Spleen (tissue), 11 donors: ENCODE measurements around the gene TCEA3. TPM values are rescaled to one million over a fixed set of nuclear protein-coding genes. Genes with fewer than 3 reads are reported as not detected.

Source experiments
- DNase-seq: peaks from one replicate; pipeline ENCODE4 v3.0.0-alpha.2; 2020
- H3K27ac ChIP-seq, 8 donors: fragments of 200-600 bp; sonication (generic) in 7 of 8; 1 replicate in 4 of 8; 2 replicates in 4 of 8; pipeline versions ENCODE4 v1.5.0 to v1.8.0; 2016 to 2021; ENCODE audit warnings: inconsistent platforms in 4 of 8, mild to moderate bottlenecking in 4 of 8, moderate library complexity in 1 of 8
- H3K27me3 ChIP-seq, 7 donors: fragments of 200-600 bp; sonication (generic) in 6 of 7; replicated peaks in 1 of 7; 1 replicate in 4 of 7; 2 replicates in 3 of 7; pipeline versions ENCODE4 v1.5.0 to v1.8.0; 2016 to 2021; ENCODE audit warnings: inconsistent platforms in 3 of 7, mild to moderate bottlenecking in 1 of 7
- H3K36me3 ChIP-seq, 6 donors: fragments of 200-600 bp; sonication (generic) in 5 of 6; 1 replicate in 4 of 6; 2 replicates in 2 of 6; pipeline versions ENCODE4 v1.5.0 to v1.8.0; 2016 to 2021; ENCODE audit warnings: inconsistent platforms in 2 of 6
- H3K4me1 ChIP-seq, 6 donors: fragments of 200-600 bp; sonication (generic) in 5 of 6; 1 replicate in 3 of 6; 2 replicates in 3 of 6; pipeline versions ENCODE4 v1.5.0 to v1.8.0; 2016 to 2021; ENCODE audit warnings: inconsistent platforms in 3 of 6
- H3K4me3 ChIP-seq, 8 donors: fragments of 200-600 bp; sonication (generic) in 7 of 8; 1 replicate in 4 of 8; 2 replicates in 4 of 8; pipeline versions ENCODE4 v1.5.0 to v1.8.0; 2016 to 2021; ENCODE audit warnings: inconsistent platforms in 4 of 8, mild to moderate bottlenecking in 4 of 8, moderate library complexity in 2 of 8
- H3K9me3 ChIP-seq, 8 donors: fragments of 200-600 bp; sonication (generic) in 7 of 8; 1 replicate in 4 of 8; 2 replicates in 4 of 8; pipeline versions ENCODE4 v1.5.0 to v1.8.0; 2016 to 2021; ENCODE audit warnings: inconsistent platforms in 4 of 8
- CTCF ChIP-seq, 11 experiments: fragments of 200-600 bp in 7 of 11; fragments of 450-650 bp in 4 of 11; sonication (generic) in 4 of 11; IDR thresholded peaks in 8 of 11; conservative IDR thresholded peaks in 3 of 11; 1 replicate in 7 of 11; 2 replicates in 4 of 11; pipeline versions ENCODE4 v1.4.0 to v1.8.0; 2016 to 2021; ENCODE audit warnings: antibody characterized with exemption in 11 of 11, inconsistent platforms in 4 of 11, mild to moderate bottlenecking in 1 of 11
- POLR2A ChIP-seq, 3 donors: fragments of 450-650 bp; IDR thresholded peaks; one replicate each; pipeline ENCODE4 v1.5.1; 2017; ENCODE audit warnings: antibody characterized with exemption in 3 of 3, mild to moderate bottlenecking in 1 of 3
- POLR2AphosphoS5 ChIP-seq, 3 donors: sonication (generic); formaldehyde crosslinking; IDR thresholded peaks; one replicate each; pipeline ENCODE4 v1.5.1; 2017; ENCODE audit warnings: antibody characterized with exemption in 3 of 3
- WGBS, 5 donors: extraction: QIAGEN DNeasy Blood & Tissue Kit in 3 of 5; methylation state at CpG; one replicate each; pipeline versions ENCODE4 v1.1.5 to v1.1.7; 2013 to 2018; 5-methylcytosine and 5-hydroxymethylcytosine counted together
- intact Hi-C: fragments of 100-400 bp; cut with DNase I; formaldehyde crosslinking; loops from one replicate; pipeline ENCODE4 v1.15.0; 2023; ENCODE audit warnings: low total_unique reads
- polyA plus RNA-seq, 3 donors: library from polyadenylated mRNA; stranded (reverse); fragments of 200-250 nt; gene quantifications; one replicate each; pipeline ENCODE4 v1.2.1, GENCODE V29; 2013
- total RNA-seq, 7 donors: library from RNA; depleted of rRNA in 3 of 7; stranded (reverse); fragments of >200 nt in 3 of 7; fragmentation: NEBNext Ultra II Directional in 4 of 7; extraction: Animal tissue kit (Norgen Biotek cat#: 25700) in 4 of 7; gene quantifications; one replicate each; pipeline versions ENCODE4 v1.1.0 to v1.2.1, GENCODE V29; 2016 to 2021
- donor health status: healthy with polysubstance abuse.
- donor health status: DM: no; HTN: no; CAD: no; lungs with moderate emphysema.
- donor health status: DM: no; HTN: no; CAD: no.
- donor health status: Bipolar disorder and iron deficiency.
- donor health status: healthy.
- donor health status: DM: no; HTN: no; CAD: no.
- donor health status: DM: yes; HTN: yes; CAD: no.

TCEA3 gene
- total and polyA plus RNA-seq, 10 donors = 4.6 to 19.6 (median 10.5) TPM

- TF ChIP-seq POLR2A (IDR thresholded peaks at IDR 0.05) (no peak), CTCF (IDR thresholded peaks at IDR 0.05 in 8 of 11, conservative IDR thresholded peaks at IDR 0.05 in 3 of 11) (no peak)
- WGBS, 5 donors = 79 to 88% (median 83%) methylated on average over 13 of the region's 13 CpGs
These were observed 52.3 kb downstream of the TCEA3 start for GRCh38 chr1:23371987-23372880.

GRCh38 chr1:23370709-23371584 lies 53.6 kb downstream of the TCEA3 start:
- no peaks in the 10 kb centered on the region for H3K9me3 ChIP-seq
- TF ChIP-seq POLR2A (IDR thresholded peaks at IDR 0.05) = no peak
- TF ChIP-seq POLR2AphosphoS5 (IDR thresholded peaks at IDR 0.05) = peak in 2 of 3 donors; percentile 45 to 56
- peak in 1 of 11 experiments; percentile 12 for TF ChIP-seq CTCF (IDR thresholded peaks at IDR 0.05 in 8 of 11, conservative IDR thresholded peaks at IDR 0.05 in 3 of 11)
- peak overlapping the region; percentile 87 to 99 (median 96) for H3K27ac ChIP-seq
- H3K27me3 ChIP-seq = no peaks in the 10 kb centered on the region
- WGBS, 5 donors = 45 to 66% (median 56%) methylated on average over 13 of the region's 13 CpGs
- H3K36me3 ChIP-seq = peaks cover 0 to 10% (median 4%) of the 10 kb centered on the region in 6 donors
- intact Hi-C loops = no loop called here
- DNase-seq = no peak
- H3K4me3 ChIP-seq = peak overlapping the region in 3 of 8 donors; percentile 7 to 92 (median 83)
- H3K4me1 ChIP-seq = peaks cover 17 to 55% (median 44%) of the 10 kb centered on the region in 6 donors

More at GRCh38 chr1:23371987-23372880, 52.3 kb downstream of the TCEA3 start:
- Histone ChIP-seq H3K27ac (peak overlapping the region in 3 of 8 donors; percentile 3 to 99 (median 97)), H3K4me3 (no peak overlapping the region), H3K27me3 (no peaks in the 10 kb centered on the region), H3K36me3 (no peaks in the 10 kb centered on the region), H3K4me1 (peaks cover 17 to 47% (median 35%) of the 10 kb centered on the region in 6 donors), H3K9me3 (no peaks in the 10 kb centered on the region)
- intact Hi-C loops = no loop called here
- DNase-seq = no peak

- Histone ChIP-seq H3K27ac (peak overlapping the region; percentile 87 to 99 (median 96)), H3K36me3 (peaks cover 0 to 16% (median 10%) of the 10 kb centered on the region in 6 donors), H3K27me3 (no peaks in the 10 kb centered on the region), H3K9me3 (peaks cover 0 to 4% (median 0%) of the 10 kb centered on the region in 8 donors), H3K4me1 (peaks cover 17 to 61% (median 46%) of the 10 kb centered on the region in 6 donors), H3K4me3 (peak overlapping the region in 5 of 8 donors; percentile 70 to 92 (median 75))
- intact Hi-C loops = no loop called here
- DNase-seq = no peak
- 64 to 79% (median 73%) methylated on average over 5 of the region's 5 CpGs for WGBS, 5 donors
- TF ChIP-seq POLR2A (IDR thresholded peaks at IDR 0.05) (no peak), POLR2AphosphoS5 (IDR thresholded peaks at IDR 0.05) (no peak), CTCF (IDR thresholded peaks at IDR 0.05 in 8 of 11, conservative IDR thresholded peaks at IDR 0.05 in 3 of 11) (no peak)
These were observed 54.2 kb downstream of the TCEA3 start for GRCh38 chr1:23370330-23370708.
